IMR-90 (cell line): ENCODE data around the gene ZNRF3. TPM values are rescaled to one million over a fixed set of nuclear protein-coding genes. Genes with fewer than 3 reads are reported as not detected.

Source experiments
- ATAC-seq: fragments of 200-7000 bp; cut with Tn5 transposase; 2 replicates; pipeline ENCODE4 v1.9.1; 2020; ENCODE audit warnings: low read depth, mild to moderate bottlenecking, moderate library complexity
- BruUV-seq: library from RNA; stranded (reverse); fragments of 400-500 nt; replicated peaks from 2 replicates; lab custom pipeline; 2021; lab: Mats Ljungman, UMichigan
- CTCF ChIA-PET: fragments of 300-600 bp; formaldehyde crosslinking; extraction: SDS; loops from one replicate; lab custom pipeline; 2021; ENCODE audit warnings: antibody characterized with exemption; lab: Yijun Ruan, JAX
- POLR2A ChIA-PET: fragments of 300-600 bp; sonication (Branson Sonifier 250); formaldehyde crosslinking; loops from one replicate; lab custom pipeline; 2022; ENCODE audit warnings: antibody characterized with exemption; ENCODE audit not compliant: unreplicated experiment; lab: Charles Lee
- DNase-seq: peaks from one replicate; pipeline ENCODE4 v3.0.0; 2013
- H2AFZ ChIP-seq: replicated peaks from 2 replicates; pipeline ENCODE3; 2013; ENCODE audit warnings: low read length, mild to moderate bottlenecking; ENCODE audit not compliant: poor library complexity
- H2AK5ac ChIP-seq: 2 replicates; pipeline ENCODE4 v1.6.1; 2013; ENCODE audit warnings: low read depth, low read length, inconsistent platforms
- H2AK9ac ChIP-seq: replicated peaks from 2 replicates; pipeline ENCODE3; 2013; ENCODE audit warnings: mild to moderate bottlenecking, low read depth, low read length, moderate library complexity; ENCODE audit not compliant: poor library complexity
- H2BK120ac ChIP-seq: 2 replicates; pipeline ENCODE4 v1.6.1; 2013; ENCODE audit warnings: low read depth, low read length, inconsistent platforms
- H2BK15ac ChIP-seq: 3 replicates; pipeline ENCODE4 v1.6.1; 2013; ENCODE audit warnings: low read depth, low read length, inconsistent platforms
- H2BK20ac ChIP-seq: 2 replicates; pipeline ENCODE4 v1.6.1; 2013; ENCODE audit warnings: low read depth, mild to moderate bottlenecking, inconsistent platforms, low read length, moderate library complexity
- H2BK5ac ChIP-seq: 2 replicates; pipeline ENCODE4 v1.6.1; 2013; ENCODE audit warnings: mild to moderate bottlenecking, low read depth, low read length, inconsistent platforms; ENCODE audit not compliant: poor library complexity, severe bottlenecking
- H3K14ac ChIP-seq: replicated peaks from 2 replicates; pipeline ENCODE4 v1.6.1; 2013; ENCODE audit warnings: low read depth, low read length, inconsistent platforms
- H3K18ac ChIP-seq: 2 replicates; pipeline ENCODE4 v1.6.1; 2013; ENCODE audit warnings: low read depth, low read length, control low read depth
- H3K23ac ChIP-seq: 2 replicates; pipeline ENCODE4 v1.6.1; 2013; ENCODE audit warnings: low read depth, low read length, inconsistent platforms
- H3K27ac ChIP-seq: 2 replicates; pipeline ENCODE4 v1.5.1; 2013; ENCODE audit warnings: mild to moderate bottlenecking, control low read depth, low read length; ENCODE audit not compliant: insufficient read depth
- H3K27me3 ChIP-seq: 2 replicates; pipeline ENCODE4 v1.6.1; 2013; ENCODE audit warnings: low read length; ENCODE audit not compliant: control insufficient read depth, insufficient read depth
- H3K36me3 ChIP-seq: 2 replicates; pipeline ENCODE4 v1.6.1; 2013; ENCODE audit warnings: low read length, mixed read lengths; ENCODE audit not compliant: control insufficient read depth, insufficient read depth
- H3K4ac ChIP-seq: 2 replicates; pipeline ENCODE4 v1.6.1; 2013; ENCODE audit warnings: low read depth, low read length, inconsistent platforms
- H3K4me1 ChIP-seq: 2 replicates; pipeline ENCODE4 v1.6.1; 2013; ENCODE audit warnings: low read length, mixed read lengths; ENCODE audit not compliant: control insufficient read depth, insufficient read depth
- H3K4me2 ChIP-seq: 2 replicates; pipeline ENCODE4 v1.6.1; 2013; ENCODE audit warnings: low read depth, mild to moderate bottlenecking, control low read depth, low read length, moderate library complexity
- H3K4me3 ChIP-seq: 2 replicates; pipeline ENCODE4 v1.5.1; 2013; ENCODE audit warnings: low read depth, mild to moderate bottlenecking, control low read depth, low read length, moderate library complexity; ENCODE audit not compliant: insufficient read depth
- H3K56ac ChIP-seq: 2 replicates; pipeline ENCODE4 v1.6.1; 2013; ENCODE audit warnings: low read length, inconsistent platforms; ENCODE audit not compliant: insufficient read depth; ENCODE audit errors: extremely low read depth
- H3K79me1 ChIP-seq, 2 experiments: 2 replicates each; pipeline ENCODE4 v1.6.1; 2013; ENCODE audit warnings: low read length in 2 of 2, inconsistent platforms in 1 of 2, low read depth in 1 of 2
- H3K9ac ChIP-seq: 2 replicates; pipeline ENCODE4 v1.6.1; 2013; ENCODE audit warnings: low read depth, low read length, control low read depth
- H3K9me1 ChIP-seq: 2 replicates; pipeline ENCODE4 v1.6.1; 2013; ENCODE audit warnings: low read length, inconsistent platforms; ENCODE audit not compliant: insufficient read depth
- H3K9me3 ChIP-seq: 2 replicates; pipeline ENCODE4 v1.6.1; 2013; ENCODE audit warnings: low read length; ENCODE audit not compliant: control insufficient read depth, insufficient read depth
- H4K20me1 ChIP-seq: 2 replicates; pipeline ENCODE4 v1.6.1; 2013; ENCODE audit warnings: low read length, inconsistent platforms; ENCODE audit not compliant: insufficient read depth
- H4K5ac ChIP-seq: 2 replicates; pipeline ENCODE4 v1.6.1; 2013; ENCODE audit warnings: mild to moderate bottlenecking, low read depth, low read length, control low read depth
- H4K8ac ChIP-seq, 2 experiments: 2 replicates each; pipeline ENCODE4 v1.6.1; 2013; ENCODE audit warnings: low read depth in 2 of 2, low read length in 2 of 2, control low read depth in 1 of 2, inconsistent platforms in 1 of 2
- H4K91ac ChIP-seq: 2 replicates; pipeline ENCODE4 v1.6.1; 2013; ENCODE audit warnings: low read depth, low read length, inconsistent platforms; ENCODE audit not compliant: insufficient read depth
- BHLHE40 ChIP-seq: fragments of 150-350 bp; IDR thresholded peaks from 2 replicates; pipeline ENCODE4 v1.6.1; 2016; ENCODE audit warnings: mild to moderate bottlenecking, low read depth, low read length
- CEBPB ChIP-seq: IDR thresholded peaks from 2 replicates; pipeline ENCODE4 v1.6.1; 2012; ENCODE audit warnings: low read depth, low read length, improper control_type of control experiment
- CHD1 ChIP-seq: IDR thresholded peaks from 2 replicates; pipeline ENCODE4 v1.6.1; 2012; ENCODE audit warnings: low read depth, low read length, improper control_type of control experiment
- CTCF ChIP-seq: conservative IDR thresholded peaks from 2 replicates; pipeline ENCODE4 v1.5.1; 2012; ENCODE audit warnings: mild to moderate bottlenecking, low read depth, low read length, improper control_type of control experiment
- ELK1 ChIP-seq: fragments of 150-350 bp; IDR thresholded peaks from 2 replicates; pipeline ENCODE4 v1.6.1; 2016; ENCODE audit warnings: low read depth, mild to moderate bottlenecking, low read length, moderate library complexity, borderline replicate concordance
- FOS ChIP-seq: fragments of 150-350 bp; IDR thresholded peaks from 2 replicates; pipeline ENCODE4 v1.6.1; 2016; ENCODE audit warnings: low read depth, low read length
- MAFK ChIP-seq: IDR thresholded peaks from 2 replicates; pipeline ENCODE4 v1.6.1; 2012; ENCODE audit warnings: low read depth, low read length, improper control_type of control experiment
- MAZ ChIP-seq: IDR thresholded peaks from 2 replicates; pipeline ENCODE4 v1.6.1; 2012; ENCODE audit warnings: low read depth, mild to moderate bottlenecking, low read length, improper control_type of control experiment, moderate library complexity, borderline replicate concordance
- MXI1 ChIP-seq: IDR thresholded peaks from 2 replicates; pipeline ENCODE4 v1.6.1; 2012; ENCODE audit warnings: low read depth, mild to moderate bottlenecking, low read length, moderate library complexity, borderline replicate concordance
- NFE2L2 ChIP-seq: fragments of 150-350 bp; IDR thresholded peaks from 2 replicates; pipeline ENCODE4 v1.6.1; 2016; ENCODE audit warnings: low read depth, mild to moderate bottlenecking, low read length
- POLR2A ChIP-seq: IDR thresholded peaks from 2 replicates; pipeline ENCODE4 v1.6.1; 2012; ENCODE audit warnings: mild to moderate bottlenecking, low read depth, low read length
- RAD21 ChIP-seq: IDR thresholded peaks from 2 replicates; pipeline ENCODE4 v1.6.1; 2012; ENCODE audit warnings: low read length, improper control_type of control experiment
- RCOR1 ChIP-seq: IDR thresholded peaks from 2 replicates; pipeline ENCODE4 v1.6.1; 2012; ENCODE audit warnings: mild to moderate bottlenecking, low read length, improper control_type of control experiment; ENCODE audit not compliant: insufficient replicate concordance
- RFX5 ChIP-seq: IDR thresholded peaks from 2 replicates; pipeline ENCODE4 v1.8.0; 2012; ENCODE audit warnings: low read depth, mild to moderate bottlenecking, low read length, moderate library complexity
- SMC3 ChIP-seq: fragments of 150-350 bp; IDR thresholded peaks from 2 replicates; pipeline ENCODE4 v1.6.1; 2016; ENCODE audit warnings: low read depth, mild to moderate bottlenecking, antibody characterized with exemption, low read length, moderate library complexity
- USF2 ChIP-seq: fragments of 150-350 bp; IDR thresholded peaks from 2 replicates; pipeline ENCODE4 v1.6.1; 2017; ENCODE audit warnings: mild to moderate bottlenecking, antibody characterized with exemption, low read length, low read depth
- WGBS, 2 experiments: methylation state at CpG; one replicate each; pipeline versions ENCODE4 v1.1.5 to v1.1.7; 2013; ENCODE audit warnings: missing lambda C conversion rate in 2 of 2; ENCODE audit not compliant: insufficient read length in 1 of 2; ENCODE audit errors: extremely low coverage in 2 of 2; 5-methylcytosine and 5-hydroxymethylcytosine counted together
- dilution Hi-C: fragments of 300-500 bp; cut with HindIII; formaldehyde crosslinking; loops from one replicate; pipeline ENCODE4 v1.14.3; 2018; ENCODE audit warnings: low sequenced_read_pairs; ENCODE audit not compliant: unreplicated experiment
- in situ Hi-C: fragments of 300-500 bp; cut with MboI; formaldehyde crosslinking; loops from 3 replicates; pipeline ENCODE4 v1.14.3; 2019; ENCODE audit warnings: low sequenced_read_pairs, inconsistent platforms, mixed read lengths
- intact Hi-C: fragments of 100-400 bp; cut with micrococcal nuclease; formaldehyde crosslinking; loops from 2 replicates; pipeline ENCODE4 v1.10.0; 2022
- polyA plus RNA-seq, 3 experiments: library from polyadenylated mRNA; depleted of rRNA; stranded (reverse); fragments of >200 nt; gene quantifications; 2 replicates each; pipeline ENCODE4 v1.2.3, GENCODE V29; 2012; ENCODE audit warnings: low replicate concordance in 1 of 3
- total RNA-seq: library from RNA; depleted of rRNA; stranded (reverse); fragments of >200 nt; gene quantifications from 2 replicates; pipeline ENCODE4 v1.2.3, GENCODE V29; 2012

ZNRF3 gene
- total and polyA plus RNA-seq, 2 of the 4 experiments (the other 2 are of a cell fraction), result 1.4 to 2.4 TPM

GRCh38 chr22:29053048-29053702 lies 169.8 kb downstream of the ZNRF3 start:
- ChIA-PET CTCF (interaction anchor here (0.6 to 0.7 kb wide), 2 partner anchors 72 to 1142 kb away, joined by 4 to 6 read pairs; no protein-coding TSS in a partner anchor), POLR2A (interaction anchor here (0.6 kb wide), 2 partner anchors 213 to 261 kb away, joined by 3 read pairs; no protein-coding TSS in a partner anchor)
- Histone ChIP-seq H4K5ac (no peak overlapping the region), H2BK120ac (no peak overlapping the region), H3K9me1 (no peaks in the 10 kb centered on the region), H3K27me3 (no peaks in the 10 kb centered on the region), H3K4me1 (no peaks in the 10 kb centered on the region), H3K79me1 (no peaks in the 10 kb centered on the region), H3K4me2 (no peak overlapping the region), H3K27ac (no peak overlapping the region), H2BK20ac (no peak overlapping the region), H3K18ac (no peak overlapping the region), H4K8ac (no peak overlapping the region), H4K91ac (no peak overlapping the region), H3K56ac (no peak overlapping the region), H3K4ac (no peak overlapping the region), H3K9me3 (no peaks in the 10 kb centered on the region), H3K4me3 (no peak overlapping the region), H2BK5ac (no peak overlapping the region), H2AK9ac (no peak overlapping the region), H3K36me3 (peaks cover 14% of the 10 kb centered on the region), H2AK5ac (no peak overlapping the region), H2AFZ (no peak overlapping the region), H3K14ac (no peak overlapping the region), H4K20me1 (no peaks in the 10 kb centered on the region), H2BK15ac (no peak overlapping the region), H3K9ac (no peak overlapping the region), H3K23ac (no peak overlapping the region)
- dilution Hi-C loops, result no loop called here
- no peak for ATAC-seq
- intact Hi-C loops, result no loop called here
- no TSS peak for BruUV-seq
- 92% methylated on average over 2 of the region's 8 CpGs; no CpG with 5 or more reads in 1 of the 2 experiments for WGBS, 2 experiments
- TF ChIP-seq CHD1, result no peak
- TF ChIP-seq RAD21, result no peak
- TF ChIP-seq RFX5, result no peak
- TF ChIP-seq NFE2L2, result no peak
- TF ChIP-seq SMC3, result no peak
- no peak for TF ChIP-seq USF2
- no peak for TF ChIP-seq POLR2A
- no peak for TF ChIP-seq CEBPB
- no peak for TF ChIP-seq ELK1
- TF ChIP-seq MAFK, result no peak
- TF ChIP-seq BHLHE40, result no peak
- TF ChIP-seq MXI1, result no peak
- no peak for TF ChIP-seq RCOR1
- TF ChIP-seq CTCF, result no peak
- no peak for TF ChIP-seq MAZ
- TF ChIP-seq FOS, result no peak
- in situ Hi-C loops, result no loop called here
- no peak for DNase-seq
